ENCODE results near the gene TFE3.
"Not testable (repeated sequence)": the region's sequence is repeated elsewhere in the genome, so short reads cannot be mapped to it uniquely, and the experiment has no call there.

Gene TFE3

GRCh38 chrX:49000636-49001035 is 42.5 kb downstream of the TFE3 start:
- no peak for DNase-seq

- no peak for DNase-seq
Measured at GRCh38 chrX:48999030-48999429, 44.1 kb downstream of the TFE3 start.

GRCh38 chrX:48998391-48998790 is 44.8 kb downstream of the TFE3 start:
- DNase-seq, result no peak

- no peak for DNase-seq
Measured at GRCh38 chrX:48997865-48998264, 45.3 kb downstream of the TFE3 start.

- DNase-seq, result no peak
Measured at GRCh38 chrX:48997455-48997854, 45.7 kb downstream of the TFE3 start.

GRCh38 chrX:48996969-48997368 is 46.2 kb downstream of the TFE3 start:
- no peak for DNase-seq

GRCh38 chrX:48992341-48992740 is 50.8 kb downstream of the TFE3 start:
- DNase-seq, result no peak

GRCh38 chrX:48989483-48989882 is 53.7 kb downstream of the TFE3 start:
- no peak for DNase-seq

- DNase-seq, result no peak
Measured at GRCh38 chrX:48983896-48984295, 59.3 kb downstream of the TFE3 start.

- no peak for DNase-seq
Measured at GRCh38 chrX:48983081-48983480, 60.1 kb downstream of the TFE3 start.

GRCh38 chrX:48981178-48981577 is 62.0 kb downstream of the TFE3 start:
- no peak for DNase-seq

GRCh38 chrX:48980341-48980740 is 62.8 kb downstream of the TFE3 start:
- not testable (repeated sequence) for DNase-seq

All from T-helper 9 cell (primary cell).